Measurements from ENCODE around the gene DUSP1.
"Not testable (repeated sequence)": the region's sequence is repeated elsewhere in the genome, so short reads cannot be mapped to it uniquely, and the experiment has no call there.

DUSP1 gene

GRCh38 chr5:172790496-172790889 is 19.5 kb upstream of the DUSP1 start:
- TF ChIP-seq CTCF (IDR thresholded peaks at IDR 0.05; ENCODE audit: low read depth, low read length), result no peak
- H3K36me3 ChIP-seq, result no peaks in the 10 kb centered on the region
- no peaks in the 10 kb centered on the region for H3K27me3 ChIP-seq (ENCODE audit: insufficient read depth, low read depth, severe bottlenecking)
- no peaks in the 10 kb centered on the region for H3K9me3 ChIP-seq (ENCODE audit: severe bottlenecking)
- no peak overlapping the region for H3K27ac ChIP-seq
- H3K4me3 ChIP-seq (ENCODE audit: low read depth, low read length), result no peak overlapping the region
- DNase-seq, result no peak

DNA sequence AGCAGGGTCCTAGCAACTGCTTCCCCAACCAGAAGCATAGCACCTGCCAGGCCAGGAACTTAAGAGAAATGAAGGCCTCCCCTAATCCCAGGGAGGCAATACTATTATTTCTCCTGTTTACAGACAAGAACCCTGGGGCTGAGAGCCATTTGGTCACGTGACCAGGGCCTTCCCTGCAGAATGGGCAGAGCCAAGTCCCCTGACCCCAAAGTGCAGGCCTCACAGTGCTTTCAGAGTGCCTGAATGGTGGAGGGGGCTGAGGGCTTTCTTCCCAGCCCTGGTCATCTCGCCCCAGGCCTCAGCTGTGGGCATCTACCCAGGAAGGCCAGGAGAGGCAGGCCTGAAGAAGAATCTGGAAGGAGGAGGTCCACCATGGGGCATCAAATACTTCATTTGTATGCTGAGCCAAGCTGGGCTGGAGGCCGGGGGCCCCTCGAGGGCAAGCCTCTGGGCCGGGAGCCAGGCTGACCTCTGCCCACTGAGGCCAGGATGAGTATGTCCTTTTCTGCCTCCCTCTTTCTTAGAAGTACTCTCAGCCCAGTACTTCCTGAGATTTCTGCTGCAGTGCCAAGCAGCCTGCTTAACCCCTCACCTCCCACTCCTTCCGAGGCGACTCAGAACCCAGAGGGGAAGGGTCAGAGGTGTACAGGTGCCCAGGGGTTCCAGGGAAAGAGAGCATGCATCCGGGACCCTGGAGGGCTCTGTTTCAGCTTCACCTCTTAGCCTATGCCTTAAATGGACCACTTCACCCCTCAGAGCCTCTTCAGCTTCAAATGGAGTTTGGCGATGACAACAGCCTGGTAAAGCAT is 18.9 kb upstream of the DUSP1 start:
- no peak for DNase-seq
- no peaks in the 10 kb centered on the region for H3K36me3 ChIP-seq

GRCh38 chr5:172788771-172789686 is 18.0 kb upstream of the DUSP1 start:
- no peak overlapping the region for H3K4me3 ChIP-seq (ENCODE audit: low read depth, low read length)
- TF ChIP-seq CTCF (IDR thresholded peaks at IDR 0.05; ENCODE audit: low read depth, low read length), result no peak
- H3K27ac ChIP-seq, result no peak overlapping the region; the same call in 1 of the 2 replicates
- no peaks in the 10 kb centered on the region for H3K9me3 ChIP-seq (ENCODE audit: severe bottlenecking)
- no peak for DNase-seq
- H3K36me3 ChIP-seq, result no peaks in the 10 kb centered on the region
- no peaks in the 10 kb centered on the region for H3K27me3 ChIP-seq (ENCODE audit: insufficient read depth, low read depth, severe bottlenecking)

More for the DNA sequence above, 18.9 kb upstream of the DUSP1 start:
- Histone ChIP-seq H3K9me3 (ENCODE audit: severe bottlenecking) (no peaks in the 10 kb centered on the region), H3K27ac (no peak overlapping the region), H3K27me3 (ENCODE audit: insufficient read depth, low read depth, severe bottlenecking) (no peaks in the 10 kb centered on the region), H3K4me3 (ENCODE audit: low read depth, low read length) (no peak overlapping the region)
- TF ChIP-seq CTCF (IDR thresholded peaks at IDR 0.05; ENCODE audit: low read depth, low read length), result no peak

GRCh38 chr5:172787538-172787937 is 16.5 kb upstream of the DUSP1 start:
- not testable (repeated sequence) for DNase-seq; H3K27me3 ChIP-seq (ENCODE audit: insufficient read depth, low read depth, severe bottlenecking); H3K9me3 ChIP-seq (ENCODE audit: severe bottlenecking); H3K36me3 ChIP-seq; H3K27ac ChIP-seq; H3K4me3 ChIP-seq (ENCODE audit: low read depth, low read length)

DNA sequence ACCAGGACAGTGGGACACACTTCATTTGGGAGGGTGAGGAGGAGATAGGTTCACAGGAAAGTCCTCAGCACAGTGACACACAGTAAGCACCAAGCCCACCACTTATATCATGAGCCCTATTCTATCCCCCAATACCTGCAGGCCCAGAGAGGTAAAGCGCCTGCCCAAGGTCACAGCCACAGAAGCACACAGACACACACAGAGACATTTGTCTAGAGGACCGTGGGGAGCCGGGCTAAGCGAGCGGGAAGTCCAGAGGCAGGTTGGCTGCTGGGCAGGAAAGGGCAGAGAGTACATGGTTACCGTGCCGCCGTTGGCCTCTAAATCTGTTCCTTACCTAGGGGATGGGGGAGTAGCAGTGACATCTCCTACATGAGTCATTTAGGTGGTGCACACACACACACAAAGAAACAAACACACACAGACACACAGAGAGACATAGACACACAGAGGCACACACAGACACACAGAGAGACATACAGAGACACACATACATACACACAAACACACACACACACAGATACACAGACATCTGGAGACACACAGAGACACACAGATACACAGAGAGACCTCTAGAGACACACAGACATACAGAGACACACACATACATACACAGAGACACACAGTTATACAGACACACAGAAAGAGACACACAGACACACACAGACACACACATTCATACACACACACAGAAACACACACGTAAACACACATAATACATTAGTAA is 15.9 kb upstream of the DUSP1 start:
- Histone ChIP-seq H3K4me3 (ENCODE audit: low read depth, low read length) (no peak overlapping the region), H3K27me3 (ENCODE audit: insufficient read depth, low read depth, severe bottlenecking) (no peaks in the 10 kb centered on the region), H3K9me3 (ENCODE audit: severe bottlenecking) (no peaks in the 10 kb centered on the region), H3K27ac (no peak overlapping the region), H3K36me3 (no peaks in the 10 kb centered on the region)
- TF ChIP-seq CTCF (IDR thresholded peaks at IDR 0.05; ENCODE audit: low read depth, low read length), result no peak
- DNase-seq, result no peak

Data from WERI-Rb-1 (cell line).